HepG2 (cell line): Measurements from ENCODE around the gene CLTA. TPM values are rescaled to one million over a fixed set of nuclear protein-coding genes. Genes with fewer than 3 reads are reported as not detected.

ENCODE experiments used
- ARHGAP35 ChIP-seq: sonication (generic); formaldehyde crosslinking; IDR thresholded peaks from 2 replicates; pipeline ENCODE4 v1.9.0; 2022; ENCODE audit warnings: mild to moderate bottlenecking, inconsistent platforms, moderate library complexity, missing genetic modification reagents, borderline replicate concordance
- CEBPB ChIP-seq: IDR thresholded peaks from 2 replicates; pipeline ENCODE4 v1.6.1; 2011; ENCODE audit warnings: low read depth, low read length, improper control_type of control experiment, borderline replicate concordance
- HNF4A ChIP-seq: sonication (generic); formaldehyde crosslinking; IDR thresholded peaks from 2 replicates; pipeline ENCODE4 v1.4.0; 2020; ENCODE audit warnings: missing genetic modification reagents
- IKZF5 ChIP-seq: IDR thresholded peaks from 2 replicates; pipeline ENCODE4 v1.6.1; 2018; ENCODE audit warnings: missing genetic modification reagents, mild to moderate bottlenecking, missing compliant biosample characterization
- KDM6A ChIP-seq: IDR thresholded peaks from 2 replicates; pipeline ENCODE4 v1.6.1; 2016; ENCODE audit warnings: low read depth
- MLXIP ChIP-seq: sonication (generic); formaldehyde crosslinking; IDR thresholded peaks from 2 replicates; pipeline ENCODE4 v1.9.0; 2021; ENCODE audit warnings: missing genetic modification reagents, borderline replicate concordance
- MYNN ChIP-seq: sonication (generic); formaldehyde crosslinking; IDR thresholded peaks from 2 replicates; pipeline ENCODE4 v1.4.0; 2020; ENCODE audit warnings: mild to moderate bottlenecking, low read depth, missing genetic modification reagents
- PAXIP1 ChIP-seq: sonication (generic); formaldehyde crosslinking; conservative IDR thresholded peaks from 2 replicates; pipeline ENCODE4 v1.4.0; 2020; ENCODE audit warnings: mild to moderate bottlenecking, missing genetic modification reagents, moderate library complexity
- TFAP4 ChIP-seq: sonication (generic); IDR thresholded peaks from 2 replicates; pipeline ENCODE4 v1.6.1; 2016; ENCODE audit warnings: low read depth, borderline replicate concordance
- TIGD3 ChIP-seq: sonication (generic); formaldehyde crosslinking; IDR thresholded peaks from 2 replicates; pipeline ENCODE4 v1.5.1; 2020; ENCODE audit warnings: mild to moderate bottlenecking, missing genetic modification reagents, borderline replicate concordance
- TRIM22 ChIP-seq: fragments of 450-650 bp; IDR thresholded peaks from 2 replicates; pipeline ENCODE4 v1.6.1; 2017
- ZBTB39 ChIP-seq: sonication (generic); formaldehyde crosslinking; IDR thresholded peaks from 2 replicates; pipeline ENCODE4 v1.5.0; 2020; ENCODE audit warnings: missing genetic modification reagents
- ZNF768 ChIP-seq: sonication (generic); formaldehyde crosslinking; IDR thresholded peaks from 2 replicates; pipeline ENCODE4 v1.4.0; 2020; ENCODE audit warnings: missing genetic modification reagents
- polyA plus RNA-seq, 8 experiments: library from polyadenylated mRNA; depleted of rRNA in 3 of 8; stranded (reverse) in 7 of 8; unstranded in 1 of 8; fragments of >200 nt; fragmentation: Illumina TruSeq in 4 of 8; extraction: Trizol in 4 of 8; gene quantifications; 2 replicates each; pipeline versions ENCODE4 v1.2.1 to v1.2.3, GENCODE V29; 2011 to 2016; ENCODE audit warnings: low read depth in 4 of 8, missing spikeins in 1 of 8, mixed read lengths in 1 of 8; ENCODE audit not compliant: insufficient read depth in 1 of 8
- total RNA-seq, 5 experiments: library from RNA; depleted of rRNA; stranded (reverse); fragments of >200 nt; fragmentation: Illumina TruSeq; extraction: Trizol; gene quantifications; 2 replicates each; pipeline ENCODE4 v1.2.3, GENCODE V29; 2016; ENCODE audit warnings: low read depth in 1 of 5

CLTA gene
- total and polyA plus RNA-seq, 2 of the 13 experiments (the other 11 are each of a cell fraction or from before 2014, with no cell fraction given): 143 to 222 TPM

- no peak for TF ChIP-seq MYNN (CRISPR knock-in tag)
- no peak for TF ChIP-seq TIGD3 (CRISPR knock-in tag)
- no peak for TF ChIP-seq ARHGAP35 (CRISPR knock-in tag)
- TF ChIP-seq TFAP4: peak; percentile 55; the same call in 1 of the 2 replicates
- no peak for TF ChIP-seq KDM6A (CRISPR knock-in tag)
- TF ChIP-seq HNF4A (CRISPR knock-in tag): peak; percentile 56
- TF ChIP-seq ZNF768 (CRISPR knock-in tag): 0 out of 2 replicates have a peak, but pooled peaks have one; percentile 64
- TF ChIP-seq CEBPB: no peak
- TF ChIP-seq MLXIP: no peak
- no peak for TF ChIP-seq ZBTB39 (CRISPR knock-in tag)
- no peak for TF ChIP-seq IKZF5 (CRISPR knock-in tag)
- no peak for TF ChIP-seq TRIM22
- TF ChIP-seq PAXIP1: peak; percentile 68
These were observed 40.0 kb upstream of the CLTA start (continued) for GRCh38 chr9:36150574-36151315.
